Umbilical cord (tissue), 2 donors: ENCODE measurements around the gene ZP4. TPM values are rescaled to one million over a fixed set of nuclear protein-coding genes. Genes with fewer than 3 reads are reported as not detected.

Experiments used
- DNase-seq: peaks from one replicate; pipeline ENCODE4 v3.0.0-alpha.2; 2015; ENCODE audit warnings: low spot score
- total RNA-seq: library from RNA; depleted of rRNA; stranded (reverse); fragments of >200 nt; gene quantifications from one replicate; pipeline ENCODE4 v1.2.3, GENCODE V29; 2014; ENCODE audit warnings: low replicate concordance; ENCODE audit not compliant: insufficient read depth

ZP4 gene, protein sequence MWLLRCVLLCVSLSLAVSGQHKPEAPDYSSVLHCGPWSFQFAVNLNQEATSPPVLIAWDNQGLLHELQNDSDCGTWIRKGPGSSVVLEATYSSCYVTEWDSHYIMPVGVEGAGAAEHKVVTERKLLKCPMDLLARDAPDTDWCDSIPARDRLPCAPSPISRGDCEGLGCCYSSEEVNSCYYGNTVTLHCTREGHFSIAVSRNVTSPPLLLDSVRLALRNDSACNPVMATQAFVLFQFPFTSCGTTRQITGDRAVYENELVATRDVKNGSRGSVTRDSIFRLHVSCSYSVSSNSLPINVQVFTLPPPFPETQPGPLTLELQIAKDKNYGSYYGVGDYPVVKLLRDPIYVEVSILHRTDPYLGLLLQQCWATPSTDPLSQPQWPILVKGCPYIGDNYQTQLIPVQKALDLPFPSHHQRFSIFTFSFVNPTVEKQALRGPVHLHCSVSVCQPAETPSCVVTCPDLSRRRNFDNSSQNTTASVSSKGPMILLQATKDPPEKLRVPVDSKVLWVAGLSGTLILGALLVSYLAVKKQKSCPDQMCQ
- total RNA-seq = 0.48 TPM

- no peak for DNase-seq
Observed at GRCh38 chr1:237890822-237891221, at the start of gene ZP4. Gene ZP4, minus strand, starts transcription at chr1:237890922. Its CDS starts 287 bp downstream, at chr1:237890635.

DNA sequence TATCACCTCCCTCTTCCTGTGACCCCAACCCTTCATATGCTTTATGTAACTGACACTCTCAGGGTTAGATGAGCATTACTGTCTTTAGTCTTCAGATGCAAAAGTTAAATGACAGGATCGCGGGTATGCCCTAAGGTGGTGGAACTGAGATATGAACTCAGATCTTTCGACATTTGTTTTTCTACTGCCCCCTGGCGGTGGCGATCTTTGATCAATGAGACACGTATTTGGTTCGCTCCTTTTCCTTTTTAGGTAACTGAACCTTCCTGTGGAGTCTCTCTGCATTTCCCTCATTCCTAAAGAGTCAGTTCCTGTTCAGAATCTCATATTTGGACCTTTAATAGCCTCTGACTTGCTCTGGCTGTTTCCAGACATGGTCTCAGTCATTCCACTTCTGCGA lies 47.8 kb upstream of the ZP4 start:
- no peak for DNase-seq

GRCh38 chr1:237938068-237938467 lies 47.3 kb upstream of the ZP4 start:
- no peak for DNase-seq

DNA sequence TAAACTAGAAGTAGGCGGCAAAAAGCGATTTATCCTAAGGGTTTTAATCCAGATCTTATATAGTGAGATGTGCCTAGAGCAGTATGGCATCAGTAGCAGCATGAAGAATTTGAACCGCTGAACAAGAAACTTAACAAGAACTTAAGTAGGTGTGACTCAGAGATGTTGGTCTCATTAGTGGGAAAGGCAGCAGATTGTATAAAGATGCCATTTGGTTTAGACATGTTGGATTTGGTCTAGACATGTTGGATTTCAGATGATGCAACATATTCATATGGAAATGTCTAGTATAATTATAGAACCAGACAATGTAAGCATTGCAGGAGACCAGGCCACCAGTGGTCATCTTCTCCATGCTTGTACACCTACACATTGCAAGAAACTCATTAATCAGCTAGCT lies 42.1 kb upstream of the ZP4 start:
- DNase-seq = no peak

DNA sequence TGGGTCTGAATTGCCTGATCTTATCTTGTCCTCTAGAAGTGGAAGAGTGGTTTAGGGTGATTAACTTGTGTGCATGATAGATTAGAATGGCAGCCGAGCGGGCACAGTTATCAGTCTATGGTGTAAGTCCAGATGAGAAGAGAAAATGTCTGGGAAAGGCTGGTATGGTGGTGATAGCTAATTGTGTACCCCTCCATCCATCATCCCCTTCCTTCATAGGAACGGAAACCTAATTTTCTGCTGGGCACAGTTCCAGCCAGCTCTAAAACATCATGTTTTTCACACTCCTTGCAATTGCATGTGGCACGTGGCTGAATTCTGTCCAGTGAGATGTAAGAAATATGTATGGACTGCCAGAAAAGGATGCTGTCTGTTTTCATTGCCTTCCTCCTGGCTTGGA lies 40.9 kb upstream of the ZP4 start:
- DNase-seq = no peak

- no peak for DNase-seq
Observed at GRCh38 chr1:237927198-237927597, 36.5 kb upstream of the ZP4 start.

- DNase-seq = no peak
Observed at GRCh38 chr1:237921306-237921705, 30.6 kb upstream of the ZP4 start.

- no peak for DNase-seq
Observed at GRCh38 chr1:237913345-237913744, 22.6 kb upstream of the ZP4 start.

DNA sequence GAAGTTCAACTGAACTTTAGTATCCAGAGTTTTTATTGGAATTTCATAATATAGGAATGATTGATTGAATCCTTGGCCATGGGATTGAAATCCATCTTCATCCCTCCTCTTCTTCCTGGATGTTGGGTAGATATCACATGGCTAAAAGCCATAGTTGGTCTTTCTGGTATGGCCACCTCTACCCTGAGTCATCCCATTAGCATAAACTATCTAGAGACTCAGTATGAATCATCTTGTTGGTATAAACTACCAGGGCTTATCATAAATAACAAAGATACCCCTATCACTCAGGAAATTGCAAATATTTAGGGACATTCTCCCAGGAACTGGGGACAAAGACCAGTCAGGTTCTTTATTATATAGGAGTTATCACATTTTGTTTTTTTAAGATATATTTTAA lies 21.2 kb upstream of the ZP4 start:
- DNase-seq = no peak

DNA sequence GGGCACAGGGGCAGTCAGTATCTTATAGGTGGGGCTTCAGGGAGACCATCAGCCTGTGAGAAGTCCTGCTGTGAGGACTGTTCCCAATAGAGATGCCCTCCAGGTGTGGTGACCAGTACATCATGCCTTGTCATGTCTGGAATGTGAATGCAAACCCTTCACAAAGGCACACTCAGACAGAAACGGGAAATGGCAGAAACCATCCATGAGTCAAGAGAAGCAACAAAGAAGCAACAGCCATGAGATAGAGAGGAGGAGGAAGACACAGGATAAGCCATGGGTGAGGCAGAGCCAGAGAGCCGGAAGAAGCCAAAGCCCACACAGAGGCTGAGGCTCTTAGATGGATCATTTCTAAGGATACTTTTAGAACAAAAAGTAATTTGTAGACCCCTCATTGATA lies 20.1 kb upstream of the ZP4 start:
- DNase-seq = no peak

- no peak for DNase-seq
Observed at GRCh38 chr1:237903961-237904360, 13.2 kb upstream of the ZP4 start.

GRCh38 chr1:237902960-237903743 lies 12.4 kb upstream of the ZP4 start:
- no peak for DNase-seq

DNA sequence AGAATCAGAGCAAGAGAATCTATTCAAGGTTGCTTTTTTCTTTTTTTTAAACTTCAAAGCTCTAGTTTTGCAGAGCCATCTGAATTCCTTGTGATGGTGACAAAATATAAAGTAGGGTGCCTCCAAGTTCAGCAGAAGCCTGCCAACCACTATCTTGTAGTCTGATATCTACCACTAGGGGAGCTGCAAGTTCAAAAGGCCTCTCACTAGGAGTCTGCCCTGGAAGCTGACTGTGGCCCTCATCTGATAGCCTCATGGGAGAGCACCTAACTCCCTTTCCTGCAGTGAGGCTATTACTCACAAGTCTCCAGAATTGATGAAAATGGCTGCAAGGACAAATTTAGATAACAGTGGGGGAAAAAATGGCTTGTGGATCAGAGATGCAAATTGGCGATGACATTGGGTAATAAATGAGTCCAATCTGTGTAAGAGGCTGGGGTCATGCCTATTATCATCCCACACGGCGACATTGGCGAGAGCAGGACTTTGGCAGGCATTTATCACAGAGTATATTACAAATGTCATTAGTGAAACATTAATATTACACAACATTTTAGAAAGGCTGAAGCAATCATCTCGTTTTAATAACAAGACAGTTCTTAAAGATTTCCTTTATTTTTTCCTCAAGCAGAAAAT lies 10.7 kb upstream of the ZP4 start:
- no peak for DNase-seq

- no peak for DNase-seq
Observed at GRCh38 chr1:237895630-237896029, 4.9 kb upstream of the ZP4 start.

DNA sequence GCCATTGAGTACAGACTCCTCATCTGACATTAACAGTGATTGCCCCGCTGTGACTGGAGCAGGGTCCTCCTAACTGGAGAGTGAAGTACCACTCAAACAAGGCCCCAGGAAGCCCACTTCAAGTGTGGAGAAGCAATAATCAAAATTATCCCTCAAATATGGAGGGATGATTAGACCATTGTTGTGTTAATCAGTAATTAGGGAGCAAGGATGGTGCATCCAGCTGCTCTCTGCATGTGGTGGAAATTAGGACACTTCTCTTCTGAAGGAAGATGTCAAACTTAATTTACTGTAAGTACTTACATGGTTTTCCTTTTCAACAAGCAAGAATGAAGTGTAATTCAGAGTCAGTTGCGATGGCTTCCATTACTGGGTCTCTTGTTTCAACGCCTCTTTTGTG lies 3.4 kb upstream of the ZP4 start:
- no peak for DNase-seq

- DNase-seq = no peak
Observed at GRCh38 chr1:237891979-237892378, 1.3 kb upstream of the ZP4 start.

DNA sequence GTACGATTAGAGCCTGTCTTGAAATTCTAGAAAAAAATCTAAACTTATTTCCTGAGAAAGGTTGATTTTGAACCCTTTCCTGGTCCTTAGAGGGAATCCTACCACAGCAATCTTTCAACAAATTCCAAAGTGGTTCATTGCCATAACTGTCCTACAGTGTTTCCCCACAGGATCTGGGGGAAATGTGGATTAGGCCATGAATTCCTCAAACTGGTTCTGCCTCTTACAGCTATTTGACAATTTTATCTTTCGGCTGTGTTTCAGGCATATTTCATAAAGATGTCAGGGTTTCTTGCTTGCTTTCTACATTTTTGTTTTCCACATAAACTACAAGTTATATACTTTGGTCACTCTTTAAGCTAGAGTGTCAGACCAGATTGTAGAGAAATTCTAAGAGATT lies 544 bp upstream of the ZP4 start:
- DNase-seq = peak; percentile 14

GRCh38 chr1:237890416-237890815 lies 306 bp downstream of the ZP4 start:
- no peak for DNase-seq

DNA sequence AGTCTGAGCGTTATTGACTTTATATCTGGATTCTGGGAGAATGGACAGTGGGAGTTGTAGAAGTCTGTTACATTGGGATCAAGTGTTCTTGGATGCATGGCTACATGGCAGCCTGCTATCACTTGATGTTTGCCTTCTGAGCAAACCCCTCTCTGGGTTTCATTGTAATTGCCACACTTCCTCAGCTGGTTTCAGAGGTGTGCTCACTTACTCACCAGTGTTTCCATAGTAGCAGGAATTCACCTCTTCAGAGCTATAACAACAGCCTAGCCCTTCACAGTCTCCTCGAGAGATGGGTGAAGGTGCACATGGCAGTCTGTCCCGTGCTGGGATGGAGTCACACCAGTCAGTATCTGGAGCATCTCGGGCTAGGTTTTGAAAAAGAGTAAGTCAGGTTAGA lies 2.6 kb downstream of the ZP4 start:
- DNase-seq = no peak

DNA sequence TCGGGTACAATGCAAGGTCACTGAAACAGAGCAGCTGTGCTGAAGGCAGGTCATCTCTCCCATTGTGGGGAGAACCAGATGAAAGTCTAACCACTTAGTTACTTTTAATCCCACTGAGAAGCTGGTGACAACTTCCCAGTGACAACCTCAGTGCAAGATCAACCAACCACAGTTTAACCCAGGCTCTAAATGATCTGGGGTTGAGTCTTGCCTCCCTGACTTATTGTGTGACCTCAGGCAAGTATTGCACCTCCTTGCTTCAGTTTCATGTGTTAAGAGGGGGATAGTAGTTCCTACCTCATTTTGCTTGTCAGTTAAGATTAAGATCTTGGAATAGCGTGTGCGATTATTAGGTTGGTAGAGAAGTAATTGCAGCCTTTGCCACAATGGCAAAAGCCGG lies 3.2 kb downstream of the ZP4 start:
- no peak for DNase-seq

GRCh38 chr1:237884237-237884636 lies 6.5 kb downstream of the ZP4 start:
- DNase-seq = no peak

- DNase-seq = no peak
Observed at GRCh38 chr1:237879195-237879594, 11.5 kb downstream of the ZP4 start.
